Trophoblast cell (in vitro differentiated cells and primary cell): ENCODE data around the gene NAA50.
A peak's percentile ranks its signal among the peaks of the same experiment; 100 is the strongest.

Source experiments
- DNase-seq, 2 donors: peaks; one replicate each; pipeline ENCODE4 v3.0.0-alpha.2; 2016
- H2AFZ ChIP-seq: 2 replicates; pipeline ENCODE4 v1.6.1; 2013; ENCODE audit warnings: low read length, moderate library complexity, mild to moderate bottlenecking; ENCODE audit not compliant: insufficient read depth, poor library complexity
- H2AK5ac ChIP-seq: 2 replicates; pipeline ENCODE4 v1.6.1; 2013; ENCODE audit warnings: mild to moderate bottlenecking, low read length
- H2BK120ac ChIP-seq: 2 replicates; pipeline ENCODE4 v1.6.1; 2013; ENCODE audit warnings: low read length, mild to moderate bottlenecking, moderate library complexity; ENCODE audit not compliant: insufficient read depth, poor library complexity
- H2BK12ac ChIP-seq: 2 replicates; pipeline ENCODE4 v1.6.1; 2013; ENCODE audit warnings: mild to moderate bottlenecking, low read length, moderate library complexity
- H2BK5ac ChIP-seq: 2 replicates; pipeline ENCODE4 v1.6.1; 2013; ENCODE audit warnings: low read length, low read depth, moderate library complexity, mild to moderate bottlenecking; ENCODE audit not compliant: poor library complexity
- H3K14ac ChIP-seq: 2 replicates; pipeline ENCODE4 v1.6.1; 2013; ENCODE audit warnings: mild to moderate bottlenecking, low read length
- H3K18ac ChIP-seq: 2 replicates; pipeline ENCODE4 v1.6.1; 2013; ENCODE audit warnings: mild to moderate bottlenecking, low read length
- H3K23ac ChIP-seq: 2 replicates; pipeline ENCODE4 v1.6.1; 2013; ENCODE audit warnings: low read length
- H3K27ac ChIP-seq: 2 replicates; pipeline ENCODE4 v1.5.1; 2013; ENCODE audit warnings: low read depth, mild to moderate bottlenecking, inconsistent platforms, low read length, moderate library complexity
- H3K27me3 ChIP-seq: 2 replicates; pipeline ENCODE4 v1.6.1; 2013; ENCODE audit warnings: inconsistent platforms, mild to moderate bottlenecking, low read length, moderate library complexity; ENCODE audit not compliant: insufficient read depth
- H3K36me3 ChIP-seq, 2 experiments: 1 replicate in 1 of 2; 2 replicates in 1 of 2; pipeline ENCODE4 v1.6.1; 2013; ENCODE audit warnings: low read length in 2 of 2, mild to moderate bottlenecking in 2 of 2, moderate library complexity in 1 of 2; ENCODE audit not compliant: insufficient read depth in 2 of 2, control insufficient read depth in 1 of 2
- H3K4ac ChIP-seq: 2 replicates; pipeline ENCODE4 v1.6.1; 2013; ENCODE audit warnings: low read depth, mild to moderate bottlenecking, low read length, moderate library complexity
- H3K4me1 ChIP-seq, 2 experiments: 1 replicate in 1 of 2; 2 replicates in 1 of 2; pipeline ENCODE4 v1.6.1; 2013; ENCODE audit warnings: low read length in 2 of 2, mild to moderate bottlenecking in 2 of 2, moderate library complexity in 1 of 2; ENCODE audit not compliant: insufficient read depth in 2 of 2, control insufficient read depth in 1 of 2
- H3K4me2 ChIP-seq: 2 replicates; pipeline ENCODE4 v1.6.1; 2013; ENCODE audit warnings: inconsistent platforms, mild to moderate bottlenecking, low read length, moderate library complexity
- H3K4me3 ChIP-seq: 2 replicates; pipeline ENCODE4 v1.5.1; 2013; ENCODE audit warnings: mild to moderate bottlenecking, low read depth, low read length, inconsistent platforms
- H3K79me1 ChIP-seq: one replicate; pipeline ENCODE4 v1.6.1; 2013; ENCODE audit warnings: low read length
- H3K79me2 ChIP-seq: 2 replicates; pipeline ENCODE4 v1.6.1; 2013; ENCODE audit warnings: low read length, mild to moderate bottlenecking; ENCODE audit not compliant: control insufficient read depth, insufficient read depth, poor library complexity
- H3K9ac ChIP-seq: 2 replicates; pipeline ENCODE4 v1.6.1; 2013; ENCODE audit warnings: mild to moderate bottlenecking, low read length
- H3K9me3 ChIP-seq: 2 replicates; pipeline ENCODE4 v1.6.1; 2013; ENCODE audit warnings: low read depth, mild to moderate bottlenecking, control low read depth, inconsistent platforms, low read length; ENCODE audit not compliant: insufficient read depth
- H4K12ac ChIP-seq: 2 replicates; pipeline ENCODE4 v1.6.1; 2013; ENCODE audit warnings: low read depth, mild to moderate bottlenecking, low read length, moderate library complexity
- H4K8ac ChIP-seq: 2 replicates; pipeline ENCODE4 v1.6.1; 2013; ENCODE audit warnings: low read depth, mild to moderate bottlenecking, low read length, moderate library complexity
- H4K91ac ChIP-seq: one replicate; pipeline ENCODE4 v1.6.1; 2013; ENCODE audit warnings: low read depth, mild to moderate bottlenecking, low read length, moderate library complexity
- WGBS: extraction: QIAGEN DNeasy Blood & Tissue Kit; methylation state at CpG from one replicate; pipeline ENCODE4 v1.1.7; 2013; ENCODE audit warnings: missing lambda C conversion rate; ENCODE audit not compliant: insufficient read length, insufficient coverage; ENCODE audit errors: extremely low coverage; 5-methylcytosine and 5-hydroxymethylcytosine counted together

Gene NAA50

GRCh38 chr3:113695431-113695785 is 50.6 kb downstream of the NAA50 start:
- H2AFZ ChIP-seq = no peak overlapping the region
- no peak for DNase-seq
- H3K4me3 ChIP-seq = no peak overlapping the region
- H4K12ac ChIP-seq = no peak overlapping the region
- peaks cover 13% of the 10 kb centered on the region for H3K79me2 ChIP-seq
- no peak overlapping the region for H3K18ac ChIP-seq
- no CpG with 5 or more reads among the region's 8 CpGs for WGBS
- H3K79me1 ChIP-seq = peaks cover 14% of the 10 kb centered on the region
- no peak overlapping the region for H3K27ac ChIP-seq
- no peak overlapping the region for H3K23ac ChIP-seq
- H3K4me1 ChIP-seq = peaks cover 3 to 5% of the 10 kb centered on the region in 2 experiments
- H2BK5ac ChIP-seq = no peak overlapping the region
- H3K4me2 ChIP-seq = peak overlapping the region; percentile 83
- H2AK5ac ChIP-seq = no peak overlapping the region
- H4K91ac ChIP-seq = no peak overlapping the region
- no peaks in the 10 kb centered on the region for H3K9me3 ChIP-seq
- no peak overlapping the region for H2BK120ac ChIP-seq
- no peak overlapping the region for H4K8ac ChIP-seq
- no peak overlapping the region for H3K9ac ChIP-seq
- no peak overlapping the region for H3K4ac ChIP-seq
- no peaks in the 10 kb centered on the region for H3K36me3 ChIP-seq
- no peaks in the 10 kb centered on the region for H3K27me3 ChIP-seq
- no peak overlapping the region for H3K14ac ChIP-seq
- H2BK12ac ChIP-seq = no peak overlapping the region

- H2BK120ac ChIP-seq = no peak overlapping the region
- no peak overlapping the region for H4K91ac ChIP-seq
- H3K23ac ChIP-seq = no peak overlapping the region
- peaks cover 9 to 12% of the 10 kb centered on the region in 2 experiments for H3K4me1 ChIP-seq
- WGBS = 100% methylated on average over 1 of the region's 3 CpGs
- no peak overlapping the region for H3K9ac ChIP-seq
- no peaks in the 10 kb centered on the region for H3K9me3 ChIP-seq
- H4K8ac ChIP-seq = no peak overlapping the region
- no peaks in the 10 kb centered on the region for H3K27me3 ChIP-seq
- H3K27ac ChIP-seq = no peak overlapping the region
- H4K12ac ChIP-seq = no peak overlapping the region
- no peak overlapping the region for H2AFZ ChIP-seq
- no peak overlapping the region for H2AK5ac ChIP-seq
- DNase-seq = no peak
- H3K79me1 ChIP-seq = peaks cover 2% of the 10 kb centered on the region
- H3K14ac ChIP-seq = no peak overlapping the region
- H2BK5ac ChIP-seq = no peak overlapping the region
- H3K4me2 ChIP-seq = no peak overlapping the region
- H2BK12ac ChIP-seq = no peak overlapping the region
- H3K4me3 ChIP-seq = no peak overlapping the region
- no peaks in the 10 kb centered on the region for H3K79me2 ChIP-seq
- no peak overlapping the region for H3K4ac ChIP-seq
- no peaks in the 10 kb centered on the region for H3K36me3 ChIP-seq
- no peak overlapping the region for H3K18ac ChIP-seq
Observed at GRCh38 chr3:113690482-113690881, 55.6 kb downstream of the NAA50 start.

GRCh38 chr3:113685956-113686721 is 59.9 kb downstream of the NAA50 start:
- no peak overlapping the region for H3K14ac ChIP-seq
- no peaks in the 10 kb centered on the region for H3K79me2 ChIP-seq
- H3K9me3 ChIP-seq = no peaks in the 10 kb centered on the region
- H3K9ac ChIP-seq = no peak overlapping the region
- no peak overlapping the region for H3K4ac ChIP-seq
- peak overlapping the region; percentile 25 for H3K18ac ChIP-seq
- no peak overlapping the region for H4K91ac ChIP-seq
- H3K4me2 ChIP-seq = peak overlapping the region; percentile 3
- peak overlapping the region; percentile 23 for H3K27ac ChIP-seq
- no peaks in the 10 kb centered on the region for H3K36me3 ChIP-seq
- no peak overlapping the region for H3K4me3 ChIP-seq
- H3K27me3 ChIP-seq = no peaks in the 10 kb centered on the region
- no peak overlapping the region for H2BK5ac ChIP-seq
- no peak overlapping the region for H4K12ac ChIP-seq
- H3K79me1 ChIP-seq = peaks cover 2% of the 10 kb centered on the region
- DNase-seq = peak; percentile 32 to 46
- peaks cover 8 to 10% of the 10 kb centered on the region in 2 experiments for H3K4me1 ChIP-seq
- no peak overlapping the region for H2AFZ ChIP-seq
- no CpG with 5 or more reads among the region's 2 CpGs for whole genome bisulfite sequencing
- H2BK120ac ChIP-seq = no peak overlapping the region
- H2AK5ac ChIP-seq = no peak overlapping the region
- no peak overlapping the region for H4K8ac ChIP-seq
- no peak overlapping the region for H3K23ac ChIP-seq
- no peak overlapping the region for H2BK12ac ChIP-seq

- no peak overlapping the region for H4K91ac ChIP-seq
- H3K9me3 ChIP-seq = no peaks in the 10 kb centered on the region
- no peak overlapping the region for H2AFZ ChIP-seq
- H3K79me2 ChIP-seq = no peaks in the 10 kb centered on the region
- H2BK5ac ChIP-seq = no peak overlapping the region
- H3K4ac ChIP-seq = no peak overlapping the region
- H3K4me1 ChIP-seq = peaks cover 8 to 10% of the 10 kb centered on the region in 2 experiments
- H3K36me3 ChIP-seq = no peaks in the 10 kb centered on the region
- no peak overlapping the region for H3K4me3 ChIP-seq
- H2BK120ac ChIP-seq = no peak overlapping the region
- no peak overlapping the region for H4K8ac ChIP-seq
- peak; percentile 32 to 43 for DNase-seq
- H3K9ac ChIP-seq = no peak overlapping the region
- H3K18ac ChIP-seq = no peak overlapping the region
- H4K12ac ChIP-seq = no peak overlapping the region
- H3K27me3 ChIP-seq = no peaks in the 10 kb centered on the region
- no peak overlapping the region for H3K14ac ChIP-seq
- H2AK5ac ChIP-seq = no peak overlapping the region
- H3K27ac ChIP-seq = no peak overlapping the region
- no CpG with 5 or more reads among the region's 5 CpGs for WGBS
- no peak overlapping the region for H3K23ac ChIP-seq
- peaks cover 2% of the 10 kb centered on the region for H3K79me1 ChIP-seq
- H3K4me2 ChIP-seq = no peak overlapping the region
- no peak overlapping the region for H2BK12ac ChIP-seq
Observed at GRCh38 chr3:113685124-113685523, 60.9 kb downstream of the NAA50 start.
